Fibroblast of peridontal ligament (primary cell): Measurements from ENCODE around the gene ABCC5.

Source experiments
- DNase-seq: peaks from one replicate; pipeline ENCODE4 v3.0.0-alpha.2; 2010; ENCODE audit errors: extremely low read depth

ABCC5 gene

GRCh38 chr3:183922421-183922820, 95.3 kb downstream of the ABCC5 start:
- no peak for DNase-seq

GRCh38 chr3:183921096-183921495, 96.6 kb downstream of the ABCC5 start:
- DNase-seq = no peak

GRCh38 chr3:183920416-183920815, 97.3 kb downstream of the ABCC5 start:
- no peak for DNase-seq

DNA sequence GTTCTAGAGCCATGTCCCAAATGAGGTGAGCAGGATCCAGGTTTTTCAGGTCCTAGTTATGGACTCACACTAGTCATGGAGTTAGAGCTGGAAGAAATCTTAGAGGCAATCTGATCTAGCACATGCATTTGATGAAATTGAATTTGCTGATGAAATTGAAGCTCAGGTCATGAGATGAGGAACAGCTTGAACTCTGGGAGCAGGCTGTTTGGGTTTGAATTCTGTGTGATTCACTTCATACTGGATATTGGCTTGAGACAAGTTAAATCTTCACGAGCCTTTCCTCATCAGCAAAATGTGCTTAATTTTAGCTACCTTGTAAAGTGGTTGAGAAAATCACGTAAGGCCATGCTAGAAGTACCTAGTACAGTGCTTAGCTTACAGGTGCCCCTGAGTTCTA, 99.5 kb downstream of the ABCC5 start:
- no peak for DNase-seq

- DNase-seq = no peak
Observed at GRCh38 chr3:183917776-183918175, 99.9 kb downstream of the ABCC5 start.

- DNase-seq = no peak
Observed at GRCh38 chr3:183914856-183915255, 102.8 kb downstream of the ABCC5 start.

DNA sequence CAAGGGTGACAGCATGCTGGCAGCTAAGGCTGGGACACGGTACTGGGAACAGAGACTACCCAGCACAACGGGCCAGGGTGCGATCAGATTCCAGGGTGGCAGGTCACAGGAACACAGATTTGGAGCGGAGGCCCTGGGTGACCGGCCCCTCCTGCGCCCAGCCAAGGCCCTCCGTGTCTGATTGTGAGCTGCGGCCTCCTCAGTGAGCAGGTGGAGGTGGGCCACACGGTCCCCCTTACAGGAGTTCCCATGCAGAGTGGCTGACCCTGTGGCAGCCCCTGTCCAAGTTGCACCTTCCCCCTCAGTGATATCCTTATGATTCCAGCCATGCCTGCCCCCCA, 104.1 kb downstream of the ABCC5 start:
- no peak for DNase-seq

- no peak for DNase-seq
Observed at GRCh38 chr3:183912895-183913579, 104.6 kb downstream of the ABCC5 start.

GRCh38 chr3:183911763-183912506, 105.7 kb downstream of the ABCC5 start:
- no peak for DNase-seq

GRCh38 chr3:183911087-183911486, 106.6 kb downstream of the ABCC5 start:
- no peak for DNase-seq

GRCh38 chr3:183909030-183909600, 108.6 kb downstream of the ABCC5 start:
- DNase-seq = no peak

GRCh38 chr3:183907911-183908331, 109.8 kb downstream of the ABCC5 start:
- no peak for DNase-seq

- DNase-seq = no peak
Observed at GRCh38 chr3:183907176-183907575, 110.5 kb downstream of the ABCC5 start.

DNA sequence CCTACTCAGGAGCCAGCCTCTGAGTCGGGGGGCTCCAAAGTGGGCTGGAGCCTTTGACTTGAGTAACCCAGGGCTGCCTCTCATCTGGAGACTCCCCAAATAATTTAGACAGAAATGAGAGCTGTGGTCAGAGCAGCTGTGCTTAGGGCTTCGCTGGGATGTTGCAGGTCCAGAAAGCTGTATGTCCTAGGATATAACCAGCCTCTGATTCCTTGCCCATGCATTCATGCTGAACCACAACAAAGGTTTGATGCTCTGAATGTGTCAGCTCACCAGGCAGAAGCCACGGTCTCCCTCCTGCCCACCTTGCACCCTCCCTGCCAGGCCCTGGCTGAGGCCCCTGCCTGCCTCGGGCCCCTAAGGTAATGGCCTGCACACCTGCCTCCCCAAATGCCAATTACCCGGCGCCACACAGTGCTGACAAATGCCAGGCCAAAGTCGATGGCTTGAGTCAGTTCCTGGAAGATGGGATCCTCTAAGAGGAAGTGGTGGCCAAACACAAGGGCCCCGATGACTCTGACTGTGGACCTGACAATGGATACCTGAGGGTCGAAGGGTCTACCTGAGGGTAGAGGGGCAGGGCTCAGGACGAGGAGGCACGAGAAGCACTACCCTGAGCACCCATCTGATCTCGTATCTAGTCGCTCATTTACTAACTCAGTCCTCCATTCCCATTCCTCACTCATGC, 111.3 kb downstream of the ABCC5 start:
- DNase-seq = no peak

DNA sequence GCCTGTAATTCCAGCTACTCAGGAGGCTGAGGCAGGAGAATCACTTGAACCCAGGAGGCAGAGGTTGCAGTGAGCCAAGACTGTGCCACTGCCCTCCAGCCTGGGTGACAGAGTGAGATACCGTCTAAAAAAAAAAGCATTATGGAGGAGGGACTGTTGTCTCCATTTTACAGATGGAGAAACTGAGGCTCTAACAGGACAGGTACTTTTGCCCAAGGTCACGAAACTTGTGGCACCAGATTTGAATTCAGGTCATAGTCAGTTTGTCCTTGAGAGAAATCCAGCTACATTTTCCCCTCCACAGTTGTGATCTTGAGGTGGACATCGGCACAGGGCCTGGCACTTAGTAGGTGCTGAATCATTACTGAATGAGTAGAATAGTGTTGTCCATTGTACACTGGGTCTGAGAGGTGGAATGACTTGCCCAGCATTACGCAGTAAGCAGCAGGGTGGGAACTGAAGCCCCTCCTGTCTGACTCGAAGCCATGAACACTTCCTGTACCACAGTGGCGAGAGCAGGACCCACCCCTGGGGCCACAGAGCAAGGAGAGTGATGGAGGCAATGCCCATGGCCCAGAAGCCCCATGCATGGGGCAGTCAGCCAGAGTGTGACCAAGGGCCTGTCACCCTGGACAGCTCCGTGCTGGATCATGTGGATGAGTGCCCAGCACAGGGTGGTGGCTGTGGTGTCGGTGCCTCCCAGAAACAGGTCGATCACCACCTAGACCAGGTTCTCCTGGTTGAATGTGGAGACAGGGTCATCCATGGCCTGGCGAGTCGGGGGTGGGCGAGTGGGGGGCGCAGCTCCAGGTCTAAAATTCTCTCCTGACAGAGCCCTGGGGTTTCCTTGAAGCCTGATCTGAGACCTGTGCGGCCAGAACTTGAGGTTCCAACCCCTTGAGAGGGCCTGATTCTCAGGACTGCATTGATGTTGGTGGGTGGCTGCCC, 112.6 kb downstream of the ABCC5 start:
- DNase-seq = no peak

DNA sequence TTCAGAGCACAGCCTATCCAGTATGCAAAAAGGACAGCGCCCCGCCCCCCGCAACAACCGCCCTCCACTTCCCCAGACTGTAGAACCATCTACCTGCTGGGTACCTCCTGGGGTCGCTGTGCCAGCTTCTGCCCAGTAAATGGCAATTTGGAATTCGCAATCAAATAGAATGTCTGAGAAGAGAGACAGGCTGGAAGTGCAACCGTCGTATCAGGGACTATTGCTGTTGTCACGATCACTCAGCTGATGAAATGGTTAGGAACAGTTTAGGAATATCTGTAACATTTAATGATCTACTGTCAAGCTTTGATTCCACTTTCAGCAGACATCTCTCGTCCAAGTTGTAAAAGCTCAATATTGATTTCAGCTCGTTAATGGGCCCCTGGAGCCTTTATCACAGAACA, 119.7 kb downstream of the ABCC5 start:
- DNase-seq = no peak

GRCh38 chr3:183897606-183898005, 120.1 kb downstream of the ABCC5 start:
- DNase-seq = no peak

DNA sequence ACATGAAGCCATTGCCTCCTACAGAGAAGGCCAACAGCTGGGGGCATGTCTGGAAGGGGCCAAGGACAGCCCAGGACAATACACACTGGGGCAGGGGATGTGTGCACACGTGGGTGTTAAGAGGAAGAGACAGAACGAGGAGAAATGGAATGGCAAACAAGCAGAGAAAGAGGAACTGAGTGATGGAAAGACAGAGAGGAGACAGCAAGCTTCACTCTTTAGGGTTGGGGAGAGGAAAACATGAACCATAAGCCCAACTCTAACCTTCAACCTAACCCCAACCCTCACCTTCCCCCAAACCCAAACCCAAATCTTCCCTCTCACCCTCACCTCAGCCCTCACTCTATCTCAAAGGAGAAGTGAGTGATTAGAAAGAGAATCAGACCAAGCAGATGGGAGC, 121.1 kb downstream of the ABCC5 start:
- no peak for DNase-seq

DNA sequence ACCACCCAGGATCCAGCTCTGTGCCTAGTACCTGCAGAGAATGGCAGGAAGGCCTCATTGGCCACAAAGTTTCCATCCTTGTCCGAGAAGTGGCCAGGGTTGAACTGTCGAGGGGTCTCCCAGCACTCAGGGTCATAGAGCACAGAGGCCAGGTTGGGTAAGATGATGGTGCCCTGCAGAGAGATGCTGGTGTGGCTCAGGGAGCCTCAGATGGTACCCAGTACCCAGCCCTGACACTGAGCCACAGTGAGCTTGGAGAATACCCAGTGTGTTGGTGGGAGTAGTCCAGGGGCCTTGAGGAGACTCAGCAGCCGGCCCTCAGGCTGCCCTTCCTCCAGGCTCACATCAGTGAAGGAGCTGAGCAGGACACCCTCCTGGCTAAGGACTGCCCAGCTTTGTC, 121.5 kb downstream of the ABCC5 start:
- DNase-seq = no peak

DNA sequence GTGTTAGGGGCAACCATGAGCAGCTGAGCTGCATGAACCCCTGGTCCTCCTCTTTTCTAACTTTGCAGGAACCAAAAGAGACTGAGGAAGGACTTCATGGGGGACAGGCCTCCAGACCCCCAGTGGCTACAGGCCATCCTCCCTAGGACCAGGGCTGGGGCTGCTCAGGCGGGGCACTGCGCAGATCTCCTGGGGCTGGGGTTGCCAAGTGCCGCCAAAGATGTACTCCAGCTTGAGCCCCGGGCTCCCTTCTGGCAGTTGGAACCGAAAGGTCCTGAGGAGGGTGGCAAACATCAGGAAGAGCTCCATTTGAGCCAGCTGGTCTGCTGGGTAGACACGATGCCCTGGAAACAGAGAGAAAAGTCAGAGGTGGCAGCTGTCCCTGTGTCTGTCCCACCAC, 121.9 kb downstream of the ABCC5 start:
- no peak for DNase-seq

- peak; percentile 70 for DNase-seq
Observed at GRCh38 chr3:183895296-183895695, 122.4 kb downstream of the ABCC5 start.
